Brain pericyte (primary cell): Measurements from ENCODE around the gene GRAP2.
"Not testable (repeated sequence)": the region's sequence is repeated elsewhere in the genome, so short reads cannot be mapped to it uniquely, and the experiment has no call there.

Experiments used
- DNase-seq: peaks from one replicate; pipeline ENCODE4 v3.0.0-alpha.2; 2012; ENCODE audit warnings: low read depth, low spot score

Gene GRAP2

GRCh38 chr22:39897841-39898240 lies 3.0 kb upstream of the GRAP2 start:
- DNase-seq: no peak

GRCh38 chr22:39898997-39899396 lies 1.9 kb upstream of the GRAP2 start:
- no peak for DNase-seq

DNA sequence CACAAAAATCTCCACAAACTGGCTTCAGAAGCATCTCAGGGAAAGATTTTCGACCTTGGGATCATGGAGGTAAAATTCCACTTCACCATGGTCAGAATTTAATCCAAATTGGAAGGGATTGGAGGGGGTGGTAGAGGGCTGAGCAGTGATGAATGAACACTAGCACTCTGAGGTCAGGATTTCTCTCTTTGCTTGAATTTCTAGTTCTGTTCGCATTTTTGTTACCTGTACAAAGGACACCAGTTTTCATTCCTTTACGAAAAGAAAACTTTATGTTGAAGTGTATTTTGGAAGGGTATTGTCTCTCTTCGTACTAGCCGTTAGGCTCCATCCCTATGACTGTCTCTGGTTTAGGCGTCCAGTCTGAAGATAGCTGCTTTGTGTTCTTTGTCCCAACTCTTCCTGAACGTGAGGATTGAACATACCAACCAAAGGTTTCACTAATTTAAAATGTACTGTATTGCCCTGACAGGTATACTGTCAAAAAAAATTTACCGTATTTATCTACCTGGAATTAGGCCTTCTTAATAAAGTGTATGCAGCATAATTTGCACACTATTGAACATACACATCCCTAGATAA lies 772 bp downstream of the GRAP2 start:
- no peak for DNase-seq

- not testable (repeated sequence) for DNase-seq
These were observed 3.1 kb downstream of the GRAP2 start for GRCh38 chr22:39904024-39904423.

- no peak for DNase-seq
These were observed 4.0 kb downstream of the GRAP2 start for GRCh38 chr22:39904862-39905261.

- no peak for DNase-seq
These were observed 4.8 kb downstream of the GRAP2 start for GRCh38 chr22:39905687-39906086.

DNA sequence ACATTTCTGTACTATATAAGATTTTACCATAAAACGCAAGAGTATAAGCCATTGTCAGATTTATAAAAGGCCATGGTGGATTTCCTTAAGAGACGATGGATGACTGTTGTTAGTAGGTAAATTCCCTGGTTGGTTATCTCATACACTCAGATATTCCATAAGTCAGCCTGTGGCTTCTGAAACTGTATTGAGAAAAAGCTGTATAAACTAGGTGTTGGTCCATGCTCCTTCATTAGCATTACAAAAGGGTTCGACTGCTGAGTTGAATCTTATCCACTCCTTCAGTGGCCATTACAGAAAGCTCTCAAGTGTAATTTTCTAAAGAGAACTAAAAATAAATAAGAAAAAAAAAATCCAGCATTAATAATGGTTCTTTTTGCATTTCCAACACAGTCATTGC lies 5.3 kb downstream of the GRAP2 start:
- no peak for DNase-seq

- DNase-seq: no peak
These were observed 6.2 kb downstream of the GRAP2 start for GRCh38 chr22:39907047-39907446.

DNA sequence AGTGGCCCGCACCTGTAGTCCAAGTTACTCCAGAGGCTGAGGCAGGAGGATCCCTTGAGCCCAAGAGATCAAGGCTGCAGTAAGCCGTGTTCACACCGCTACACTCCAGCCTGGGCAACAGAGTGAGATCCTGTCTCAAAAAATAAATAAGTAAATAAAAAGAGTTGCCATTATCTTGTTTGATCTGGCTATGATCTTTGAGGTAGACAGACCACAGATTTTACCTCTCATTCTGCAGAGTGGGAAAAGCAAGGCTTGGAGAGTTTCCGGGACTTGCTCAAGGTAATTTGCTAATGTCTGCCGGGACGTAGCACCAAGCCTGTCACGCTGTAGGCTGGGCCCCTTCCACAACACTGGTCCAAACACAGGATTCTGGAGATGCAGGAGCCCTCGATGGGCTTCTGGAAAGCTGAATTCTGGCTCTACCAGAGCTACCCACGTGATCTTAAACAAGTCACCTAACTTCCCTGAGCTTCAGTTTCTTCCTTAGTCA lies 6.8 kb downstream of the GRAP2 start:
- no peak for DNase-seq

GRCh38 chr22:39908136-39908535 lies 7.3 kb downstream of the GRAP2 start:
- no peak for DNase-seq

- DNase-seq: no peak
These were observed 7.9 kb downstream of the GRAP2 start for GRCh38 chr22:39908737-39909136.

GRCh38 chr22:39910876-39911613 lies 10.2 kb downstream of the GRAP2 start:
- DNase-seq: no peak

DNA sequence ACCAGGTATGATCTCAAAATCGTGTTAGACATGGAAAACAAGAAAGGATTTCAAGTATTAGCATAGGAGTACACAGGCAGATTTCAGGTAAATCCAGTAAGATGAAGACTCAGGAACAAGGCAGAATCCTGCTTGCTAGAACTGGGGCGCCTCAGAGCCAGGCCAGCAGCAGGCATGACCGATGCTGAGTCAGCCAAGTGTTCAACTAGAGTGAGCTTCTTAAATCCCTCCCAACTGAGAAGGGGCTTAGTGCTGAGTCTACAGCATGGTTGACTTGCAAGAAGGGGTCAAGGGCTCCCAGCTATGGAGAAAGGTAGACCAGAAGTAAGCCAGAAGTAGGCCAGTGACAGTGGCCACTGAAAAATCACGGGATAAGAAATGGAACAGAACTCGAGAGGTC lies 12.4 kb downstream of the GRAP2 start:
- no peak for DNase-seq

GRCh38 chr22:39913886-39914285 lies 13.0 kb downstream of the GRAP2 start:
- DNase-seq: no peak

DNA sequence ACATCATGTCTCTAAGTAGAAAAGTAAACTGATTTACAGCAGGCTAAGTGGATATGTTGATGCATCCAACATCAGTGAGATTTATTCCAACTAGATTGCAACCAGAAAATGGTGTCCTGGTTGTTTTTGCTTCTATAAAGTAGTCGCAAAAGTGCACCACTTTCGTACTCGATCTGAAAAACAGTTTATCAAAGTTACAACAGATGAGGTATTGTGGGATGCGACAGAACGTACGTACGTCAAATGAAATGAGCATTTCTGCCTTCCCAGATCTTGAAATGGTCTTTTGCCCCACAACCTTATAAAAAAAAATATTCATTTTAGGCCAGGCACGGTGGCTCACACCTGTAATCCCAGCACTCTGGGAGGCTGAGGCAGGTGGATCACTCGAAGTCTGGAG lies 13.7 kb downstream of the GRAP2 start:
- no peak for DNase-seq

- no peak for DNase-seq
These were observed 14.4 kb downstream of the GRAP2 start for GRCh38 chr22:39915295-39915726.

GRCh38 chr22:39916496-39916895 lies 15.6 kb downstream of the GRAP2 start:
- DNase-seq: no peak

DNA sequence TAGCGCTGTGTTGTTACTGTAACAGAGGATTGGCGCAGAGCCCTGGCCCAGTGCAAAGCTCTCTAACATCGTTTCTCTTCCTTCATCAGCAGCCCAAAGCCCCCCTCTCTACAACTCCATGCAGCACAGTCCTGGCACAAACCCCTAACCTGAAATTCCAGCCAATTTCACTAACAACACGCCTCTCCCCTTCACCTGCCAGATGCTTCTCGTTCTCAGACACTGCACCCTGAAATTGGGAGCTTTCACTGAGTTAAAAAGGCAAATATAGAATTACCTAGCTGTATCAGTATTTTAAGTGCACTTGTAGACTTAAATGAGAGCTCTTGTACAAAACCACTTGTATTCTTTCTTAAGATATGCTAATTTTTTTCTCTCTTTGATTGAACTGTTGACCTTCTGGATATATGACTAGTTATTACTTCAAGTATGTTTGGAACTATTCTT lies 16.3 kb downstream of the GRAP2 start:
- DNase-seq: no peak

GRCh38 chr22:39917776-39918495 lies 17.1 kb downstream of the GRAP2 start:
- no peak for DNase-seq

DNA sequence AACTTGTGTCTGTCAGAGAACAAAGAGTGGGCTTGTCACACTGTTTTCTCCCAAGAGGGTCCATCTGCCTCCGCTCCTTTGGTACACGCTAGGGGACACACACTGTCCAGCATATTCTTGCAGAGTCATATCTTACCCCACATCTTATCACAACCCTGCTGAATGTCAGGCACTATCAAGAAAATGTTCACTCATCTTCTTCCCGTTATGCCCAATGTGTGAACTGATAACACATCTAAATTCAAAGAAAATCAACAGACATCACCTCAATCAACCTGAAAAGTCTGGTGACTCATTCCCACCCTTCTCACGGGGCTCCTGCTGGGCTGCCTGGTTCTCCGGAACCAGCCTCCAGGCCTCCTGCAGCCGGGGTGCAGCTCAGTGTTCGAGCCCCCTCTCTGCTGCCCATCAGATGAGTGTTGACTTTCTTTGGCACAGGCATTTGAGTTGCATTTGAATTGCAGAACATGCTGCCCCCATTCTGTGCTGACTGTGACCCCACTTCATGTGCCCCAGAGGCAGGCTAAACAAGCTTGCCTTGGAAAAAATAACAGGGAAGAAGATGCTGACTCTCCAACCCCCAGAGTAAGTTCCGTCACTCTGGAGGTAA lies 19.4 kb downstream of the GRAP2 start:
- DNase-seq: no peak

DNA sequence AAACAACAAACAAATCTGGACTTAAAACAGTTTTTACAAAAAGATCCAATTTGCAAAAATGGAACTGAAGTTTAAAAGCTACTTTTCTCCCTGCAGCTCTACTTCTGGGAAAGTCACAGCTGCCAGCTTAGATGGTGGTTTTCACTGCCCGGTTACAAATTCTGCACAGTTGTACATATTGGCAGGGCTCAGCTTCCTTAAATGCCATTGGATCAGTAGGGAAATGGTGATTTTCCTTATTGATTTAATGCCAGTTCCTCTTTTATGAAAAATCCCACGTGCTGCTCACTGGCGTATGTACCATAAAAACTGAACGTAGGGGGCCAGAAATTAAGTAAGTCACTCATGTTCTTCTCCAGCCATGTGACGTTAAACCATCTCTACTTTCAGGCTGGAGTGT lies 22.8 kb downstream of the GRAP2 start:
- DNase-seq: no peak

DNA sequence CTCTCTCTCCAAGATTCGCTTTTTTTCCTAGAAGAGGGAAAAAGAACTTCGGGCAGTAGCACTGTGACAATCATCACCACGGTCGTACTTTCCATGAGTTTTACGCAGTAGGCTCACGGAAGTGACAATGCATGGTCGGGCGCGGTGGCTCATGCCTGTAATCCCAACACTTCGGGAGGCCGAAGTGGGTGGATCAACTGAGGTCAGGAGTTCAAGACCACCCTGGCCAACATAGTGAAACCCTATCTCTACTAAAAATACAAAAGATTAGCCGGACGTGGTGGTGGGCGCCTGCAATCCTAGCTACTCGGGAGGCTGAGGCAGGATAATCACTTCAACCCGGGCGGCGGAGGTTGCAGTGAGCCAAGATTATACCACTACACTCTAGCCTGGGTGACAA lies 23.4 kb downstream of the GRAP2 start:
- DNase-seq: no peak
